ENCODE results near the gene TIMM17A. TPM values are rescaled to one million over a fixed set of nuclear protein-coding genes. Genes with fewer than 3 reads are reported as not detected.

TIMM17A gene
- total RNA-seq: 11.6 TPM

- DNase-seq (ENCODE audit: low read depth in 2 of 3, low spot score in 2 of 3): peak; percentile 79 to 99 (median 97)
These were observed at the start of gene TIMM17A for GRCh38 chr1:201955009-201955728. Gene TIMM17A (plus strand): TSS chr1:201955503. CDS start chr1:201955527, 24 bp downstream.

- no peak for DNase-seq (ENCODE audit: low read depth in 2 of 3, low spot score in 2 of 3)
These were observed 49.0 kb upstream of the TIMM17A start for GRCh38 chr1:201906336-201906735.

- no peak for DNase-seq (ENCODE audit: low read depth in 2 of 3, low spot score in 2 of 3)
These were observed 47.7 kb upstream of the TIMM17A start for GRCh38 chr1:201907621-201908020.

GRCh38 chr1:201911826-201912571, 43.3 kb upstream of the TIMM17A start:
- no peak for DNase-seq (ENCODE audit: low read depth in 2 of 3, low spot score in 2 of 3)

GRCh38 chr1:201912832-201913231, 42.5 kb upstream of the TIMM17A start:
- no peak for DNase-seq (ENCODE audit: low read depth in 2 of 3, low spot score in 2 of 3)

GRCh38 chr1:201914456-201915235, 40.7 kb upstream of the TIMM17A start:
- no peak for DNase-seq (ENCODE audit: low read depth in 2 of 3, low spot score in 2 of 3)

- DNase-seq (ENCODE audit: low read depth in 2 of 3, low spot score in 2 of 3): peak in 2 of 3 donors; percentile 39 to 48
These were observed 38.6 kb upstream of the TIMM17A start for GRCh38 chr1:201916649-201917249.

- no peak for DNase-seq (ENCODE audit: low read depth in 2 of 3, low spot score in 2 of 3)
These were observed 37.8 kb upstream of the TIMM17A start for GRCh38 chr1:201917362-201918033.

GRCh38 chr1:201918343-201918742, 37.0 kb upstream of the TIMM17A start:
- DNase-seq (ENCODE audit: low read depth in 2 of 3, low spot score in 2 of 3): no peak

- no peak for DNase-seq (ENCODE audit: low read depth in 2 of 3, low spot score in 2 of 3)
These were observed 33.2 kb upstream of the TIMM17A start for GRCh38 chr1:201921952-201922558.

GRCh38 chr1:201925301-201925567, 30.1 kb upstream of the TIMM17A start:
- no peak for DNase-seq (ENCODE audit: low read depth in 2 of 3, low spot score in 2 of 3)

- DNase-seq (ENCODE audit: low read depth in 2 of 3, low spot score in 2 of 3): no peak
These were observed 29.2 kb upstream of the TIMM17A start for GRCh38 chr1:201925981-201926645.

GRCh38 chr1:201928266-201928665, 27.0 kb upstream of the TIMM17A start:
- no peak for DNase-seq (ENCODE audit: low read depth in 2 of 3, low spot score in 2 of 3)

- DNase-seq (ENCODE audit: low read depth in 2 of 3, low spot score in 2 of 3): no peak
These were observed 25.2 kb upstream of the TIMM17A start for GRCh38 chr1:201930137-201930536.

GRCh38 chr1:201930803-201931202, 24.5 kb upstream of the TIMM17A start:
- DNase-seq (ENCODE audit: low read depth in 2 of 3, low spot score in 2 of 3): no peak

GRCh38 chr1:201933840-201934430, 21.4 kb upstream of the TIMM17A start:
- DNase-seq (ENCODE audit: low read depth in 2 of 3, low spot score in 2 of 3): no peak

GRCh38 chr1:201937624-201938213, 17.6 kb upstream of the TIMM17A start:
- DNase-seq (ENCODE audit: low read depth in 2 of 3, low spot score in 2 of 3): no peak

- DNase-seq (ENCODE audit: low read depth in 2 of 3, low spot score in 2 of 3): no peak
These were observed 16.8 kb upstream of the TIMM17A start for GRCh38 chr1:201938440-201939035.
